Hematopoietic multipotent progenitor cell treated with erythropoietin and hydrocortisone succinate and interleukin-3 and kit ligand, for 4 days (in vitro differentiated cells): ENCODE measurements around the gene FAM222B.
"Not testable (repeated sequence)": the region's sequence is repeated elsewhere in the genome, so short reads cannot be mapped to it uniquely, and the experiment has no call there.

Experiments
- DNase-seq: peaks from one replicate; pipeline ENCODE4 v3.0.0-alpha.2; 2015

FAM222B gene

GRCh38 chr17:28725660-28726225 lies 116.8 kb downstream of the FAM222B start:
- peak; percentile 85 for DNase-seq

GRCh38 chr17:28725166-28725659 lies 117.4 kb downstream of the FAM222B start:
- peak; percentile 73 for DNase-seq

GRCh38 chr17:28724500-28725165 lies 118.0 kb downstream of the FAM222B start:
- peak; percentile 42 for DNase-seq

GRCh38 chr17:28723836-28724499 lies 118.6 kb downstream of the FAM222B start:
- DNase-seq: not testable (repeated sequence)

GRCh38 chr17:28723159-28723835 lies 119.3 kb downstream of the FAM222B start:
- no peak for DNase-seq

GRCh38 chr17:28722417-28723158 lies 120.0 kb downstream of the FAM222B start:
- no peak for DNase-seq

GRCh38 chr17:28720997-28721329 lies 121.6 kb downstream of the FAM222B start:
- DNase-seq: not testable (repeated sequence)

GRCh38 chr17:28720247-28720996 lies 122.2 kb downstream of the FAM222B start:
- peak; percentile 57 for DNase-seq

- no peak for DNase-seq
Measured at GRCh38 chr17:28719021-28719433, 123.6 kb downstream of the FAM222B start.

GRCh38 chr17:28718333-28719020 lies 124.1 kb downstream of the FAM222B start:
- DNase-seq: no peak

GRCh38 chr17:28717578-28718332 lies 124.8 kb downstream of the FAM222B start, which contains the start of gene RAB34:
Gene RAB34, minus strand, starts transcription at chr17:28717868. Its CDS starts 602 bp downstream, at chr17:28717266.
- peak; percentile 82 for DNase-seq

GRCh38 chr17:28716740-28717577 lies 125.6 kb downstream of the FAM222B start:
- DNase-seq: no peak

- DNase-seq: no peak
Measured at GRCh38 chr17:28715217-28715616, 127.4 kb downstream of the FAM222B start.

GRCh38 chr17:28714281-28714680 lies 128.3 kb downstream of the FAM222B start:
- no peak for DNase-seq

GRCh38 chr17:28712705-28713415 lies 129.7 kb downstream of the FAM222B start:
- DNase-seq: no peak

GRCh38 chr17:28712032-28712704 lies 130.4 kb downstream of the FAM222B start:
- peak; percentile 93 for DNase-seq

- DNase-seq: peak; percentile 79
Measured at GRCh38 chr17:28711723-28712031, 130.9 kb downstream of the FAM222B start, which contains the start of gene PROCA1. Gene PROCA1, minus strand, starts transcription at chr17:28711888. Its CDS starts 228 bp downstream, at chr17:28711660.
